Endothelial cell of umbilical vein (primary cell): Measurements from ENCODE around the gene ABCA8. TPM values are rescaled to one million over a fixed set of nuclear protein-coding genes. Genes with fewer than 3 reads are reported as not detected.

Experiments used
- BruUV-seq: library from RNA; stranded (reverse); fragments of 400-500 nt; replicated peaks from 2 replicates; lab custom pipeline; 2021; lab: Mats Ljungman, UMichigan
- CTCF ChIA-PET: fragments of 300-600, 350-600 bp; sonication (Branson Sonifier 250); formaldehyde crosslinking; loops from one replicate; lab custom pipeline; 2021; ENCODE audit warnings: antibody characterized with exemption, inconsistent platforms; lab: Charles Lee
- POLR2A ChIA-PET: fragments of 300-600, 350-600 bp; sonication (Branson Sonifier 250); formaldehyde crosslinking; loops from one replicate; lab custom pipeline; 2021; ENCODE audit warnings: antibody characterized with exemption, inconsistent platforms; lab: Charles Lee
- DNase-seq: peaks from one replicate; pipeline ENCODE4 v3.0.0-alpha.2; 2011; ENCODE audit warnings: low read depth, low spot score
- FAIRE-seq: peaks from 2 replicates; lab custom pipeline; 2011; peaks lifted over from hg19 to GRCh38; lab: Jason Lieb, UNC
- H2AFZ ChIP-seq: 2 replicates; pipeline ENCODE4 v1.6.0; 2012; ENCODE audit warnings: low read depth, low read length, control low read depth, inconsistent platforms
- H3K27ac ChIP-seq: 2 replicates; pipeline ENCODE4 v1.5.1; 2011; ENCODE audit warnings: low read depth, mild to moderate bottlenecking, control low read depth, low read length, moderate library complexity; ENCODE audit not compliant: insufficient read depth
- H3K27me3 ChIP-seq, 2 experiments: 2 replicates each; pipeline versions ENCODE4 v1.6.0 to v1.6.1; 2011; ENCODE audit warnings: low read length in 2 of 2, mixed read lengths in 1 of 2; ENCODE audit not compliant: control insufficient read depth in 2 of 2, insufficient read depth in 2 of 2
- H3K36me3 ChIP-seq, 2 experiments: 2 replicates in 1 of 2; 3 replicates in 1 of 2; pipeline ENCODE4 v1.5.1; 2011; ENCODE audit warnings: low read length in 2 of 2, mild to moderate bottlenecking in 1 of 2, moderate library complexity in 1 of 2; ENCODE audit not compliant: control insufficient read depth in 2 of 2, insufficient read depth in 2 of 2; ENCODE audit errors: extremely low read depth in 1 of 2
- H3K4me1 ChIP-seq: 3 replicates; pipeline ENCODE4 v1.5.1; 2011; ENCODE audit warnings: mild to moderate bottlenecking, low read length; ENCODE audit not compliant: control insufficient read depth, insufficient read depth; ENCODE audit errors: extremely low read depth
- H3K4me2 ChIP-seq: 2 replicates; pipeline ENCODE4 v1.6.1; 2011; ENCODE audit warnings: low read length, control low read depth, mixed read lengths; ENCODE audit not compliant: insufficient read depth
- H3K4me3 ChIP-seq, 3 experiments: fragments of 200-600 bp in 1 of 3; sonication (generic), shearing (Covaris generic) in 1 of 3; replicated peaks in 1 of 3; 2 replicates each; pipeline ENCODE4 v1.5.1; 2011 to 2016; ENCODE audit warnings: control low read depth in 3 of 3, low read length in 3 of 3, mild to moderate bottlenecking in 2 of 3, inconsistent platforms in 1 of 3, low read depth in 1 of 3, moderate library complexity in 1 of 3; ENCODE audit not compliant: insufficient read depth in 1 of 3
- H3K79me2 ChIP-seq: 2 replicates; pipeline ENCODE4 v1.6.0; 2012; ENCODE audit warnings: low read length, inconsistent platforms; ENCODE audit not compliant: control insufficient read depth, insufficient read depth
- H3K9ac ChIP-seq: replicated peaks from 2 replicates; pipeline ENCODE3; 2011; ENCODE audit warnings: low read length, control low read depth; ENCODE audit not compliant: insufficient read depth; ENCODE audit errors: extremely low read depth
- H3K9me1 ChIP-seq: replicated peaks from 3 replicates; pipeline ENCODE4 v1.6.0; 2011; ENCODE audit warnings: mild to moderate bottlenecking, low read length; ENCODE audit not compliant: control insufficient read depth, insufficient read depth; ENCODE audit errors: extremely low read depth
- H3K9me3 ChIP-seq: replicated peaks from 2 replicates; pipeline ENCODE4 v1.5.1; 2012; ENCODE audit warnings: low read length, inconsistent platforms; ENCODE audit not compliant: control insufficient read depth, insufficient read depth
- H4K20me1 ChIP-seq: replicated peaks from 2 replicates; pipeline ENCODE3; 2011; ENCODE audit warnings: mild to moderate bottlenecking, low read length; ENCODE audit not compliant: control insufficient read depth, insufficient read depth; ENCODE audit errors: extremely low read depth
- CTCF ChIP-seq, 2 donors: IDR thresholded peaks; 1 replicate in 1 of 2; 2 replicates in 1 of 2; pipeline ENCODE4 v1.5.1; 2011; ENCODE audit warnings: low read length in 2 of 2, mild to moderate bottlenecking in 2 of 2, moderate library complexity in 2 of 2, control low read depth in 1 of 2, inconsistent platforms in 1 of 2, low read depth in 1 of 2; ENCODE audit not compliant: insufficient read depth in 1 of 2; ENCODE audit errors: extremely low read depth in 1 of 2
- EZH2 ChIP-seq: IDR thresholded peaks from 2 replicates; pipeline ENCODE4 v1.6.1; 2012; ENCODE audit warnings: borderline replicate concordance, low read depth, mild to moderate bottlenecking, moderate library complexity, low read length, inconsistent platforms; ENCODE audit not compliant: severe bottlenecking
- FOS ChIP-seq: IDR thresholded peaks from 2 replicates; pipeline ENCODE4 v1.6.1; 2011; ENCODE audit warnings: mild to moderate bottlenecking, low read length, moderate library complexity, borderline replicate concordance; ENCODE audit not compliant: insufficient read depth
- GATA2 ChIP-seq: IDR thresholded peaks from 2 replicates; pipeline ENCODE4 v1.7.0; 2011; ENCODE audit warnings: low read depth, mild to moderate bottlenecking, moderate library complexity, mixed read lengths, low read length; ENCODE audit not compliant: insufficient read length, insufficient read depth
- JUN ChIP-seq: IDR thresholded peaks from 2 replicates; pipeline ENCODE4 v1.6.1; 2011; ENCODE audit warnings: borderline replicate concordance, low read depth; ENCODE audit not compliant: insufficient read length, insufficient read depth
- MAX ChIP-seq: IDR thresholded peaks from 2 replicates; pipeline ENCODE4 v1.6.1; 2011; ENCODE audit not compliant: insufficient read depth, insufficient read length
- MYC ChIP-seq: IDR thresholded peaks from one replicate; pipeline ENCODE4 v1.6.1; 2011; ENCODE audit warnings: mild to moderate bottlenecking, low read depth, low read length
- POLR2A ChIP-seq: IDR thresholded peaks from 2 replicates; pipeline ENCODE4 v1.6.1; 2012; ENCODE audit warnings: low read depth, mild to moderate bottlenecking, control low read depth, low read length
- POLR2AphosphoS5 ChIP-seq: IDR thresholded peaks from 2 replicates; pipeline ENCODE4 v1.6.1; 2012; ENCODE audit warnings: low read depth, mild to moderate bottlenecking, control low read depth, low read length, moderate library complexity; ENCODE audit not compliant: insufficient read depth
- dilution Hi-C: fragments of 300-500 bp; cut with MboI; formaldehyde crosslinking; loops from one replicate; pipeline ENCODE4 v1.15.0; 2019; ENCODE audit warnings: low sequenced_read_pairs; ENCODE audit not compliant: extremely low pct_ligation_motif_present
- intact Hi-C: fragments of 100-400 bp; cut with micrococcal nuclease; formaldehyde crosslinking; loops from one replicate; pipeline ENCODE4 v1.10.0; 2022
- polyA plus RNA-seq, 4 experiments: library from polyadenylated mRNA; depleted of rRNA in 3 of 4; stranded (reverse) in 3 of 4; unstranded in 1 of 4; fragments of >200 nt; gene quantifications; 2 replicates each; pipeline versions ENCODE4 v1.2.1 to v1.2.3, GENCODE V29; 2011 to 2012; ENCODE audit warnings: missing spikeins in 1 of 4
- total RNA-seq: library from RNA; stranded (reverse); gene quantifications from 2 replicates; pipeline ENCODE4 v1.2.3, GENCODE V29; 2021

ABCA8 gene
- total and polyA plus RNA-seq, 2 donors (not counting 3 experiments of a cell fraction or from before 2014, with no cell fraction given): 0.99 to 1.7 TPM

- Histone ChIP-seq H3K4me1 (peaks cover 4% of the 10 kb centered on the region), H3K9me1 (no peaks in the 10 kb centered on the region), H3K4me2 (no peak overlapping the region), H2AFZ (no peak overlapping the region), H3K9ac (no peak overlapping the region), H3K79me2 (no peaks in the 10 kb centered on the region), H3K27ac (no peak overlapping the region), H3K36me3 (no peaks in the 10 kb centered on the region), H3K4me3 (no peak overlapping the region), H3K27me3 (no peaks in the 10 kb centered on the region), H4K20me1 (no peaks in the 10 kb centered on the region), H3K9me3 (no peaks in the 10 kb centered on the region)
- ChIA-PET CTCF (interaction anchor here (1.1 kb wide), 1 partner anchor 22 kb away, joined by 4 read pairs; no protein-coding TSS in a partner anchor), POLR2A (no interaction called here)
- dilution Hi-C loops (no loop called here), intact Hi-C loops (no loop called here)
- DNase-seq: no peak
- no peak for FAIRE-seq
- no peak for TF ChIP-seq JUN
- no TSS peak for BruUV-seq
These were observed 124.0 kb downstream of the ABCA8 start for GRCh38 chr17:68831170-68831569.

GRCh38 chr17:68830313-68830712 lies 124.9 kb downstream of the ABCA8 start:
- BruUV-seq: no TSS peak
- Histone ChIP-seq H2AFZ (no peak overlapping the region), H3K9ac (no peak overlapping the region), H3K27me3 (no peaks in the 10 kb centered on the region), H3K36me3 (no peaks in the 10 kb centered on the region), H3K9me3 (no peaks in the 10 kb centered on the region), H3K4me2 (no peak overlapping the region), H3K27ac (no peak overlapping the region), H3K9me1 (no peaks in the 10 kb centered on the region), H3K79me2 (no peaks in the 10 kb centered on the region), H3K4me1 (peaks cover 4% of the 10 kb centered on the region), H3K4me3 (no peak overlapping the region), H4K20me1 (no peaks in the 10 kb centered on the region)
- intact Hi-C loops (no loop called here), dilution Hi-C loops (no loop called here)
- DNase-seq (no peak), FAIRE-seq (no peak)
- no peak for TF ChIP-seq EZH2
- no peak for TF ChIP-seq MYC
- no peak for TF ChIP-seq JUN
- TF ChIP-seq FOS: no peak
- TF ChIP-seq MAX: no peak
- TF ChIP-seq GATA2: no peak
- TF ChIP-seq POLR2AphosphoS5: no peak
- no peak for TF ChIP-seq POLR2A
- no peak for TF ChIP-seq CTCF (IDR thresholded peaks at IDR 0.05; ENCODE audit: extremely low read depth in 1 of 2, insufficient read depth in 1 of 2, low read depth in 1 of 2, low read length in 2 of 2)
- CTCF ChIA-PET: no interaction called here
- POLR2A ChIA-PET: no interaction called here
